ENCODE data around the gene CXCL11. TPM values are rescaled to one million over a fixed set of nuclear protein-coding genes. Genes with fewer than 3 reads are reported as not detected.

The CXCL11 gene
- total and polyA plus RNA-seq, 3 donors from 2014 or later = 0.55 to 2.0 TPM; not detected in 1

DNA sequence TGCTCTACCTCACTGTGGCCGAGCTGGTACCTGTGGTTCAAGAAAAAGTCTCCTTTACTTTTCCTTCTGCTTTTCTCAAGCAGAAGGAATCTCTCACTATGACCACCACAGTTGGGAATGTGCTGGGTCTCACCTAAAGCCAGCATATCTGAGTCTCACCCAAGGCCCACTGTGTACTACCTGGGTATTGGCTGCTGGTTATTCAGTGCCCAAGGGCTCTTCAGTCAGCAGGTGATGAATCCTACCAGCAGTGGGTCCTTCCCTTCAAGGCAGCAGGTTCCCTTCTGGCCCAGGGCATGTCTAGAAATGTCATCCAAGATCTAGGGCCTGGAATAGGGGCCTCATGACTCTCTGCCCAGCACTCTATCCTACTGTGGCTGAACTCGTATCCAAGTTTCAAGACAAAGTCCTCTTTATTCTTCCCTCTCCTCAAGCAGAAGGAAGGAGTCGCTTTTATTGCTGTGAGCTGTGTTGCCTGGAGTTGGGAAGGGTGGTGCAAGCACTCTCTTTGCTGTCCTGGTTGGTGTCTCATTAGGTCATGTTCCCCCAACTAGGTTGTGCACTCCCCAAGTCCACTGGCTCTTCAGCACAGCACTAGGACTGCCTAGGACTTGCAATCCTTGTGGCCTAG, 18.7 kb downstream of the CXCL11 start:
- intact Hi-C loops (cut with DNase I; ENCODE audit: low total_unique reads) = no loop called here
- Histone ChIP-seq H3K4me3 (no peak overlapping the region), H3K27me3 (no peaks in the 10 kb centered on the region), H3K4me1 (peaks cover 5% of the 10 kb centered on the region), H3K9me3 (no peaks in the 10 kb centered on the region), H3K36me3 (ENCODE audit: low read depth, missing control alignments) (no peaks in the 10 kb centered on the region), H3K27ac (no peak overlapping the region)
- DNase-seq = no peak
- WGBS, 2 donors = 80 to 84% methylated on average over 3 of the region's 3 CpGs
- TF ChIP-seq, protein P1, sequence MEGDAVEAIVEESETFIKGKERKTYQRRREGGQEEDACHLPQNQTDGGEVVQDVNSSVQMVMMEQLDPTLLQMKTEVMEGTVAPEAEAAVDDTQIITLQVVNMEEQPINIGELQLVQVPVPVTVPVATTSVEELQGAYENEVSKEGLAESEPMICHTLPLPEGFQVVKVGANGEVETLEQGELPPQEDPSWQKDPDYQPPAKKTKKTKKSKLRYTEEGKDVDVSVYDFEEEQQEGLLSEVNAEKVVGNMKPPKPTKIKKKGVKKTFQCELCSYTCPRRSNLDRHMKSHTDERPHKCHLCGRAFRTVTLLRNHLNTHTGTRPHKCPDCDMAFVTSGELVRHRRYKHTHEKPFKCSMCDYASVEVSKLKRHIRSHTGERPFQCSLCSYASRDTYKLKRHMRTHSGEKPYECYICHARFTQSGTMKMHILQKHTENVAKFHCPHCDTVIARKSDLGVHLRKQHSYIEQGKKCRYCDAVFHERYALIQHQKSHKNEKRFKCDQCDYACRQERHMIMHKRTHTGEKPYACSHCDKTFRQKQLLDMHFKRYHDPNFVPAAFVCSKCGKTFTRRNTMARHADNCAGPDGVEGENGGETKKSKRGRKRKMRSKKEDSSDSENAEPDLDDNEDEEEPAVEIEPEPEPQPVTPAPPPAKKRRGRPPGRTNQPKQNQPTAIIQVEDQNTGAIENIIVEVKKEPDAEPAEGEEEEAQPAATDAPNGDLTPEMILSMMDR (IDR thresholded peaks at IDR 0.05) = no peak
- TF ChIP-seq POLR2A (IDR thresholded peaks at IDR 0.05) = no peak

- no peak overlapping the region for H3K27ac ChIP-seq
- no peak for DNase-seq
- H3K9me3 ChIP-seq = no peaks in the 10 kb centered on the region
- no peak overlapping the region for H3K4me3 ChIP-seq
- 88 to 100% methylated on average over 2 of the region's 2 CpGs for WGBS, 2 donors
- TF ChIP-seq, protein P1 (IDR thresholded peaks at IDR 0.05) = no peak
- no peak for TF ChIP-seq POLR2A (IDR thresholded peaks at IDR 0.05)
- peaks cover 12% of the 10 kb centered on the region for H3K4me1 ChIP-seq
- no peaks in the 10 kb centered on the region for H3K36me3 ChIP-seq (ENCODE audit: low read depth, missing control alignments)
- intact Hi-C loops (cut with DNase I; ENCODE audit: low total_unique reads) = no loop called here
- H3K27me3 ChIP-seq = no peaks in the 10 kb centered on the region
Measured at GRCh38 chr4:76016393-76016792, 19.5 kb downstream of the CXCL11 start.

DNA sequence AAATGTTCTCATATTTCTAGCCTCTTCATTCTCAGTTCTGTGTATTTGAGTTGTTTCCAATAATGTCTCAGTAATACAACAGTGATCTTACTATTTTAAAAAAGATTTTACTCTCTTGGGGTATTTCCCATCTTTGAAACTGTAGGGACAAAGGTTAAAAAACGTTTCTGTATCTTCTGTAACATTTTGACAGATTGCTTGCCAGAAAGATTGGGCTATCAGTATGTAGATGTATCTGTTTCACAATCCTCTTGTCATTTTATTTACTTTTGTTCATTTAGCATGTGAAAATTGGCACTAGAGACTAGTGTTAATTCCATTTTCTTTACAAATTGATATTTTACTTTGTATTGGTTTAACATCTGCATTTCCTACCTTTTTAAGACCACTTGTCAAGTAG, 22.3 kb downstream of the CXCL11 start:
- no peak for DNase-seq
- no peaks in the 10 kb centered on the region for H3K27me3 ChIP-seq
- peaks cover 12% of the 10 kb centered on the region for H3K4me1 ChIP-seq
- H3K36me3 ChIP-seq (ENCODE audit: low read depth, missing control alignments) = no peaks in the 10 kb centered on the region
- H3K27ac ChIP-seq = no peak overlapping the region
- intact Hi-C loops (cut with DNase I; ENCODE audit: low total_unique reads) = no loop called here
- TF ChIP-seq, protein P1 (IDR thresholded peaks at IDR 0.05) = no peak
- no peak for TF ChIP-seq POLR2A (IDR thresholded peaks at IDR 0.05)
- whole genome bisulfite sequencing, 2 donors = 14 to 21% methylated on average over 1 of the region's 1 CpG
- H3K4me3 ChIP-seq = no peak overlapping the region
- no peaks in the 10 kb centered on the region for H3K9me3 ChIP-seq

GRCh38 chr4:76012388-76012801, 23.5 kb downstream of the CXCL11 start:
- WGBS, 2 donors = 8 to 20% methylated on average over 1 of the region's 1 CpG
- Histone ChIP-seq H3K36me3 (ENCODE audit: low read depth, missing control alignments) (no peaks in the 10 kb centered on the region), H3K27ac (no peak overlapping the region), H3K9me3 (no peaks in the 10 kb centered on the region), H3K4me1 (peaks cover 12% of the 10 kb centered on the region), H3K27me3 (no peaks in the 10 kb centered on the region), H3K4me3 (no peak overlapping the region)
- DNase-seq = no peak
- intact Hi-C loops (cut with DNase I; ENCODE audit: low total_unique reads) = no loop called here
- TF ChIP-seq, protein P1 (IDR thresholded peaks at IDR 0.05) = no peak
- TF ChIP-seq POLR2A (IDR thresholded peaks at IDR 0.05) = no peak

Data from testis (tissue), 3 donors.